Activated naive CD4-positive, alpha-beta T cell treated with Interleukin-2 at 50 U/mL for 16 hours (primary cell): ENCODE results near the gene IGF1R.

Experiments
- DNase-seq: peaks from one replicate; pipeline ENCODE4 v3.0.0-alpha.2; 2020

Gene IGF1R

DNA sequence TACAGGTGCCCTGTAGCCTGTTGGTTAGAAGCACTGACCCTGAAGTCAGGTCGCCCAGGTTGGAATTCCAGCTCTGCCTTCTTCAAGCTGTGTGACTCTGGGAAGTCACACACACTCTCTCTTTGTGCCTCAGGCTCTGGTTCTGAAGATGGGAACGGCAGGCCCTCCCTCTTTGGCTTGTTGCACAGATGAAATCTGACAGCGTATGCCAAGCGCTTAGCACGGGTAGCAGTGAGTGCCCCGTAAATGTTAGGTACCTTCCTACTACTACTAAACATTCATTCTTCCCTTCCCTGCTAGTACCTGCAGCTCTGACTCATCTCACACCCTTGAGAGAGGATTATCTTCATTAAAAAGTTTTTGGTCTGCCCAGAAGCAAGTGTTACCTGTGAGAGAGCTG is 220.2 kb downstream of the IGF1R start:
- DNase-seq, result no peak

DNA sequence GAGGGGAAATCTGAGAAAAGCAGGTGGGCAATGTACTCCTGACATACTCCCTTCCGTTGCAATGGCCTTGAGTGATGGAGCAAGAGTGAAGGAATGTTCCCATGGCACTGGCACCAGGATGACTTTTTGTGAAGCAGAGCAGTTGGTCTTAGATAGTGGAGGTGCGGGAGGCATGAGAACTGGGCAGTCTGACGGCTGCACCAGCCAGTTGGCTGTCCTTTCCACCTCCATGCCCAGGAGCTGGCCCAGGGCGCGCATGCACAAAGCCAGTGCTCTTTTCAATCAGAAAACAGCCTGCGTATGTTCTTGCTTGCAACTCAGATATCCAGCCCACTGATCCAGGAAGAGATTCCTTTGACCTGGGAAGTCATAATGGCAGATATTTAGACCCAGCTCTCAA is 222.4 kb downstream of the IGF1R start:
- DNase-seq, result no peak

DNA sequence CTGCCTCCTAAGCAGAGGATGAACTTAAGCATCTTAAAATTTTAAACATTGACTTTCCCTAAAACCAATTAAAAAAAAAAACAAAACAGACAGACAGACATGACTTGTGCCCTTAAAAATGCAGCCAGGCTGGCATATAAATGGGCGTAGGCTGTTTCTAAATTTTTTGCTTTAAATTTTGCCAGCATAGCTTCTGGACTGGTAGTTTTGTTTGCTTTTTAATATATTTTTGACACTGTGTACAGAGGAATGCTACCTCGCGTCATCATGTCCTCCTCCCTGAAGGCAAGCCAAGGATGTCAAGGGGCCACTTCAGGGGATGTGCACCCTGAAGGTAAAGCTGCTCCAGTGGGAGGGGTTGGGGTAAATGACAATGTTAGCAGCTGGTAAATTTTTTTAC is 224.4 kb downstream of the IGF1R start:
- DNase-seq, result no peak

DNA sequence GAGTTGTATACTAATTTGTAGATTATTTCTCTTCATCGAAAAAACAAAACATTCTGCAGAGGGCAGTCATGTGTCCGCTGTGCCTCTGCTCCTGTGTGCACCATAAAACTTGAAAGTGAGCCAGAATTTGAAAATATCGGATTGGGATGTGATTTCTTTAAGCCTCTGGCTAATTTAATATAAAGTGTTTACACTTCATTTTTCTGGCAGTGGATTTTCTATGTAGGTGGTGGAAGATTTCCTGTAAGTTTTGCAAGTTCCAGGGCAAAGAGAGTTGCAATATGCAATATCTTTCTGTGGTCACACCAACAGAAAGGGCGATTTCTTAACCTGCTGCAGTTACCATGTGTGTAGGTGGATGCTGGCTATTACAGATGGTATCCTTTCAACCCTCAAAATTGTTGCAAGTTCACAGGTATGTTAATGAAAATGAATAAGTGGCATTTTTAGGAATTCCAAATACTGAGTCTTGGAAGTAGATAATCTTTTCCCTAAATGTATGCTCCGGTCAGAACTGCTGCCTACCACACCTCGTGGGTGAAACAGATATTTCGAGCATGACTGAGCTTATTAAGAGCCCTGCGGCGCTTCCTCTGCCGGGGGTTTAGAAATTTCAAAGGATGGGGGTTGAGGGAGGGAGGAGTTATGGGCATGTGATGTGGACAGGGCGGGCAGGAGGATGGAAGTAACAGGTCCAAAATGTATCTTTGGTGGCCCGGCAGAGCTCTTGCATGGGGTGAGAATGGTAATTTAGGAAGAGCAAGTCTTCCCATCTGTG is 225.3 kb downstream of the IGF1R start:
- DNase-seq, result no peak

DNA sequence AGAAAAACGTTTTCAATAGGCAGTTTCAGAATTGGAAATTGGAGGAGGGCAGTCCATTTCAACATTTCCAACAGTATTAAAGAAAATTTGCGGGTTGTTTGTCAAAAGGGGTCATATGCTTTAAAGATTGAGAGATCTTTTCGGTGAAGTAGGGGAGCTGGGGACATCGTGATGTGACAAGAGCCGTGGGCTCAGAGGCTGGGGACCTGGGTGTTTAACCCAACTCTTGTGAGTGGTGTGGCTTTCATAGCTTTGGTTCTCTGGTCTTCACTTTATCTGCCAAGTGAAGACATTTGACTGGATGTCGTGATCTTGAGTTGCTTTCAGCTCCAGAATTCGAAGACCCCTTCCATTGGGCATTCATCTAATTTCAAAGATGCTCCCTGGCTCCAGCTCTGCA is 226.0 kb downstream of the IGF1R start:
- no peak for DNase-seq

DNA sequence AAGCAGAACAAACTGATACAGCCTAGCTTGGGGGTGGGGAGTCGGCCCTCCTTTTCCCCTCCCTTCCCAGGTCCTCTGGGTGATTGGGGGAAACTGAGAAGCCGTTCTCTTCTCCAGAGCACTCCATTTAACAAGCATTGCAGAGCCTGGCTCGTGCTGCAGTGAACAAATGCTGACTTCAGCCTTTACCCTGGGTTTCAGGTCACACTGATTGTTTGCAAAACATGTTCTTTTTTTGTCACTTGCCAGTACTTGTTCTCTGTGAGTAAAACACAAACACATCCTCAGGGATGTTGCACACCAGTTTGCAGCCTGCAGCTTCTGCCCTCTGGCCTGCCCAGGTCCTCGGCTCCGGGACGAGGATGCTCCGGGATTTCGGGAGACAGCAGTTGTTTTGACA is 226.4 kb downstream of the IGF1R start:
- no peak for DNase-seq

DNA sequence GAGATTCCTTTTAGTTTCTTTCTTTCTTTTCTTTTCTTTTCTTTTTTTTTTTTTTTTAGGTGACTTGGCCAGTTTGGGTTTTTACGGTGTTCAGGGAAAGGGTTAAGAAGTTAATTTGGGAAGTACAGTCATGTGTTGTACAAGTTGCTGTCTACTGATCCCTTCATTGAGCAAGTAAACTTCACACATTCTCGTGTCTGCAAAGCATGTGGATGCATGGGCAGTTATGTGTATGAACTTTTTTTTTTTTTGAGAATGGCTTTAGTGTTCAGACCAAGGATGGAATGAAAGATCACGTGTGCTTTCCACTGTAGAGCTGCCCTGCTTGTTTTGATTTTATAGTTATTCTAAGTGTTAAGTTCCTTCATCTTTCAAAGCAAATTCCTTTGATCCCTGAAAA is 227.0 kb downstream of the IGF1R start:
- no peak for DNase-seq

DNA sequence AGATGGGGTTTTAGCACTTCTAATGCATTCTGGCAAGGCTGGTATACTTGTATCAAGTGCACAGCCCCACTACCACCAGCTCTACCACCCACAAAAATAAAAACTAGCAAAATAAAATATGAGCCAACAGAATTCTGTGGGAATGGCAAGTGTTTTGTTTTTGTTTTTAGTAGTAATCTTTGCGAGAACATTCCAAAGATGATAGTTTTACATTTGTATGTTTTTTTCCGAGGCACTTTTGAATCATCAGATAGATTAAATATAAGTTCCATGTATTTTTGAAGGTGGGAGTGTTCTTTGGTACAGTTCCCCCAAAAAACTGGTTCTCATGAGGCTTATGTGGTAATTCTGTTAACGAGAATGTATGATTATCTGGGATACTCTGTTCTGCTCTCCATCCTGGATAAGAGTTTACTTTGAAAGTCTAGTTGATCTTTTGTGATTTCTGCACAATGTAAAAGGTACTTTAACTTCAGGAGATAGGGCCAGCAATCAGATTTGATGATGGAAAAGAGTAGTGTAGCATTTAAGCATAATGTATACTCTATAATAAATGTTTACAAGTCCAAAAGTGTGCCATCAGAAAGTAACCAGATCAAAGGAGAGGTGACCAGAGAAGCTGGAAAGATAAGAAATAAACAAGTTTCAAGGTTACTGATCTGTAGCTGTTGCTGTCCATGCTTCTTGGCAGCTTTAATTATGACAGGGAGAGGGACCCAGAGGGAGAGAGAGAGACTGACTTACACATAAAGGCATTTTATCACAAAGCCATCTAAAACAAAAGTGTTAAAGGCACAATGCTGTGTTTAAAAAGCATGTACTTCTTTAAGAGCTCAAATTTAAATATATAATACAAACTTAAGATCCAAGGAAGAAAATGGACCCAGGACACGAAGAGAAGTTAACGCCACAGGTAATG is 228.4 kb downstream of the IGF1R start:
- DNase-seq, result no peak

DNA sequence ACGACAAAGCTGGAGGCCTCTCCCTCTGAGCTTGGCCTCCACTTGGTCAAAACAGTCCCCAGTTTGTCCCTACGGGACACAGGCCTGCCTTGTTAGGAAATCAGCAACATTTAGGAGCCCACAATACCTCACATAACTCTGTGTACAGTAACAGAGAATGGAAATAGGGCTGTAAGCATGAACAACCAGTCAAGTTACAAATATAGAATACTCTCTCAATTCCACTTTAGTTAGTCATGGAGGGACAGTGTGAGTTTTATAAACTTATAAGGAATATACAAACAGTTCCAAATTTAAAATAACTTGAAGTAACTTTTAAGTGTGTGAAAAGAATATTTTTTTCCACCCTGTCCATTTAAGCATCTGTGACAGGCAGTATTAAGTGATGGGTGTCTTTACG is 229.8 kb downstream of the IGF1R start:
- DNase-seq, result no peak

DNA sequence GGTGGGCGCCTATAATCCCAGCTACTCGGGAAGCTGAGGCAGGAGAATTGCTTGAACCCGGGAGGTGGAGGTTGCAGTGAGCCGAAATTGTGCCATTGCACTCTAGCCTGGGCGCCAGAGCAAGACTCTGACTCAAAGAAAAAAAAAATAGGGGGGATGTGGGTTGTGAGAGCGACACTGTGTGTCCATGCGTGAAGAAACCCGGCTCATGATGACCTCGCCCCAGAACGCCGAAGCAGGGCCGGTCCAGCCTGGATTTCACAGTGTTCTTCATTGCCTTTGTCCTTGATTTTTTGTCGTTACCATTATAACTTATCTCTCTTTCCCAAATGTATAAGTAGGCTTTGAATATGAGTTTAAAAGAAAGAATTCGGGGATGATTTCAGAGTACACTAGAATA is 230.5 kb downstream of the IGF1R start:
- DNase-seq, result no peak

DNA sequence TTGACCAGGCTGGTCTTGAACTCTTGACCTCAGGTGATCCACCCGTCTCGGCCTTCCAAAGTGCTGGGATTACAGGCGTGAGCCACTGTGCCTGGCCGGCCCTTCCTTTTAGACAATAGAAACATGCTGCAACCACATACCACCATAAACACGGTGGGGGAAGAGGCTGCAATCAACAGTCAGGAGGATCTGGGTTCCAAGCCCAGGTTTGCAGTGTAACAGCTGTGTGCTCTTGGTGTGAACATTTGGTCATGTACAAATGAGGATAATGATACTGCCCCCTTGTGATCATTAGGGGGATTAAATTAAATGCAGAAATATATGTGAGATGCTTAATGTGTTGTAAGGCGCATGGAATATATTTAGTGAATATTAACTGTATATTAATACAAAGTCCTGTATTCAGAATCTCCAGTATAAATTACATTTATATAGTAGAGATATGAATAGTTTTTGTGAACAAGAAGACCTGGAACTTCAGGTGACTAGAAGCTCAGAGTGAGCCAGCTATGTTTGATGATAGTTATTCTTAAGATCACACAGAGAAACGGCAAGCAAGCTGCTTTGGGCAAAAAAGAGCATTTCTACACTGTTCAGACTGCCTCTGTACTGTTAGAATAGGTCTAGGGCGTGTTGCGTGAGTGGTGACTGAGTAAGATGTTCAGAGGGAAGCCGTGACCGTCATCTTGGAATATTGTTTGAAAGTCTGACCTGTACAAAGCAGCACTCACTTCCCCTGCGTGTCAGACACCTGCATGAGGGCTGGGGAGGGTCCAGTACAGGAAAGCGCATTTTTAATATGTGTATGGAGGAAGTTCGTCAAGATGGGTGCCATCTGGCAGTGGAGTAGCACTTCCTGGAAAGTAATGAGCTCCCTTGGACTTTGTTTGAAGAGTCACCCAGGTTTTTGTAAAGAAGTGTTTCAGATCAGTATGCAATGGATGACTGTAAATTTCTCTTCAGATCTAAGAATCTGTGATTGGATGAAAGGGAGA is 233.5 kb downstream of the IGF1R start:
- DNase-seq, result no peak

DNA sequence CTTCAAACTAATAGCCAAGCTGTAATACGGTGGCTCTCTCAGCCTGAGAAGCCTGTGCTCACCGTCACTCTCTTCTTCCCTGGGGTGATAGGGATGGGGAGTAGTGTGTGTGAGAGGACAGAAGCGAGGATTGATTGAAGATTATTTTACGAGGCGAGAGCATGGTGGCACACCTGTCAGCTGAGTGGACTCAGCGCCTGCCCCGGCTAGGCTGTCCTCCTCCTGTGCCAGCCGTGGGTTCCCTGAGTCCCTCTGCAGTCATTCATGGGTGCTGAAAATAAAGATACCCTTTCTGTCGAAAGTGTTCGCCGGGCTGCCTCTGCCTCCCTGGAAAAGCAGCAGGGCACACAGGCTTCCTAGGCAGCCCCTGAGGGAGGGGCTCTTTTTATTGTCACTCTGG is 235.1 kb downstream of the IGF1R start:
- no peak for DNase-seq

DNA sequence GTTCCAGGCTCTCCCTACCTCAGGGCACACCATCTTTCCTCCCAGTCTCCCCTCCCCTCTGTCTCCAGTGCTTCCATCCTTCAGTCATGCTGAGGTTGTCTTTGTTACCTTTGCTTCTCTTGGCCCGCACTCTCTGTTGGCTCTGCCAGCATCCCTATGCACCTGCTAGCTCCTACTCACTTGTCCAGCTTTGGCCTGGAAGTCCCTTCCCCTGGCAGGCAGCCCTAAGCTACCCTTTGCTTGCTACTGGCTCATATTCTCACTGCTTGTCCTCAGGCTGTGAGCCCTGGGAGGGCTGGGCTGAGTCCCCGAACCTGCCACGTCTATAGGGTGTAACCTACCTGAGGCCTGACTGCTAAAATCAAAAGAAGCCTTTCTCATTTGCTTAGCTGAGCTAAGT is 236.6 kb downstream of the IGF1R start:
- DNase-seq, result no peak

DNA sequence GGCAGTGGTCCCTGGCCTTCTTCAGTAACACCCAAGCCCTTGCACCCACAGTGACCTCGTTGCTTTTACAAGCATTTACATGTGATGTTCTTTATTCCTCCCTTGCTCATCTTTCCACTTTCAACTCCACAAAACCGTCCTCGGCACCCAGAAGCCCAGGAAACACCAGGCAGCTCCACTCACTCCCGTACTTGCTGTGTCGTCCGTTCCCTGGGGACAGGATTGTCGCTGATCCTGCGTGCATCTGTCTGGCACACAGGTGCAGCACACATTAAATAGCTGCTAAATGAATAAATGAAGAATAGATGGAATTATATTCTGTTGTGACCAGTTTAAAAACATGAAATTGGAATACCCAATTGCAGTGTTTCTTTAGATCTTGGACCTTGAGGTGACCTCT is 239.6 kb downstream of the IGF1R start:
- no peak for DNase-seq

DNA sequence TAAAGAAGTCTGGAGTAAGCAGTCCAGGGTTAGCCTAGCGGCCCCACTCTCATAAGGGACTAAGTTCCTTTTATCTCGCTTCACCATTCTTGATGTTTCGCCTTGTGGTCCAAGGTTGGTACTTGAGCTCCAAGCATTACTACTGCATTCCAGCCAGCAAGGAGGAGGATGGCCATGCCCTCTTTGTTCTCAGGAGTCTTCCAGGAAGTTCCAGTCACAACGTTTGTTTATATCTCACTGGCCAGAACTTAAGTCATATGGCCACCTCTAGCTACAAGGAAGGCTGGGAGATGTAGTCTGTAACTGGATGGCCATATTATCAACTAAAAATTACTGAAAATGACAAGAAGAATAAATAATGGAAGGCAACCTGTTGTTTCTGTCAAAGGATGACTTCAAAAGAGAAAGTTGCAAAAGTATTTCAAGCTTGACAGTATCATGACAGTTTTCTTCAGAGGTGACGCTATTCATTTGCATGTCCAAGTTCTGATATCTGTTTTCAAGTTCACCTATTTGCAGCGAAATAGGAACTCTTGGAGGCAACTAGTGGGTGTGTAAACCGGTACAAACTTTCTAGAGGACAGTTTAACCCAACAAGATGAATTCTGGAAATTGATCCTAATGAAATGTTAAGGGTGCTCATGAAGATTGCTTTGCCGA is 240.6 kb downstream of the IGF1R start:
- no peak for DNase-seq

DNA sequence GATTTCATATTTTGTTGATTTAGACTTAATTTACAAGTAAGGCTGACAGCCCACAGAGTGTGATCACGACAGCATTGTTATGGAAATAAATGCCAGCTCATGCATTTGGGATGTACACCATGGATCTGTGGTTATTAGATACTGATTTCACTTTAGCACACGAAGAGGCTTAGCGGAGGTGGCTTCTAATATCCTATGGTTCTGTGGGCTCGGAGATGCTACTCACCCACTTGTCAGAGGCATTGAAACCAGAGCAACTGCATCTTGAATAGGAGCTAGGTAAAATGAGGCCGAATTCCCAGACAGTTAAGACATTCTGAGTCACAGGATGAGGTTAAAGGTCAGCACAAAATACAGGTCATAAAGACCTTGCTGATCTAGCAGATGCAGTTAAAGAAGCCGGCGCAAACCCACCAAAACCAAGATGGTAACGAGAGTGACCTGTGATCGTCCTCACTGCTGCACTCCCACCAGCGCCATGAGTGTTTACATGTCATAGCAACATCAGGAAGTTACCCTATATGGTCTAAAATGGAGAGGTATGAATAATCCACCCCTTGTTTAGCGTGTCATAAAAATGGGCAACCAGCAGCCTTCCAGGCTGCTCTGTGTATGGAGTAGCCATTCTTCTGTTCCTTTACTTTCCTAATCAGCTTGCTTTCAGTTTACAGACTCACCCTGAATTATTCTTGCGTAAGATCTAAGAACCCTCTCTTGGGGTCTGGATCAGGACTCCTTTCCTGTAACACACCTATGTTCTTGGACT is 241.8 kb downstream of the IGF1R start:
- DNase-seq, result no peak

DNA sequence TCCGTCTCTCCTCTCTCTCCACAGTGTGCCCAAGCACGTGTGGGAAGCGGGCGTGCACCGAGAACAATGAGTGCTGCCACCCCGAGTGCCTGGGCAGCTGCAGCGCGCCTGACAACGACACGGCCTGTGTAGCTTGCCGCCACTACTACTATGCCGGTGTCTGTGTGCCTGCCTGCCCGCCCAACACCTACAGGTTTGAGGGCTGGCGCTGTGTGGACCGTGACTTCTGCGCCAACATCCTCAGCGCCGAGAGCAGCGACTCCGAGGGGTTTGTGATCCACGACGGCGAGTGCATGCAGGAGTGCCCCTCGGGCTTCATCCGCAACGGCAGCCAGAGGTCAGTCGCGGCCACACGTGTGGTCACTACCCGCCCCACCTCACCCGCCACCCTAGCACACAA is 243.0 kb downstream of the IGF1R start:
- DNase-seq, result no peak

DNA sequence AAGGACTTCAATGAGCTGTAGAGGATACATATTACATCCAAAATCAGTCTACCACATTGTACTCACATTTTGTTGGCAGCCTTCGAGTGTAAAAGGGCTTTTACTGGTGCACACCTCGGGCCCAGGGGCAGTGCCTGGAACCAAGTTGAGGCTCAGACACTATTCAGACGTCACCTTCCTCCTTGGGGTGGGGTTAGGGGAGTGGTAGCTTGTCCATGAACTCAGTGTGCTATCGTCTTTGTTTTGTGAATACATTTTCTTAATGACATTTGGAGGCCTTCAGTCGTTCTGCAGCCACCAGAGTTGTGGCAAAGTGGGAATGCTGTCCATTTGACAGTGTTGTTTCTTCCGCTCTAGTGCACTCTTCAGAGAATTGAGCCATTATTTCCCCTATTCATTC is 245.1 kb downstream of the IGF1R start:
- no peak for DNase-seq

DNA sequence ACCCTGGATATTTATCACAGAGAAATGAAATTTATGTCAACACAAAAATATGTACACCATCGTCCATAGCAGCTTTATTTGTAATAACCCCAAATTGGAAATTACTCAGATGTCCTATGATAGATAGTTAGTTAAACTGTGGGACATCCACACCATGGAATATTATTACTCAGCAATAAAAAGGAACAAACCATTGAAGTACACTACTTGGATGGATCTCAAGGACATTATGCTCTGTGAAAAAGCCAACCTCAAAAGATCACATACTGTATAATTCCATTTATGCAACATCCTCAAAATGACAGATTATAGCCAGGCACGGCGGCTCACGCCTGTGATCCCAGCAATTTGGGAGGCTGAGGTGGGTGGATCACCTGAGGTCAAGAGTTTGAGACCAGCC is 246.0 kb downstream of the IGF1R start:
- DNase-seq, result no peak

DNA sequence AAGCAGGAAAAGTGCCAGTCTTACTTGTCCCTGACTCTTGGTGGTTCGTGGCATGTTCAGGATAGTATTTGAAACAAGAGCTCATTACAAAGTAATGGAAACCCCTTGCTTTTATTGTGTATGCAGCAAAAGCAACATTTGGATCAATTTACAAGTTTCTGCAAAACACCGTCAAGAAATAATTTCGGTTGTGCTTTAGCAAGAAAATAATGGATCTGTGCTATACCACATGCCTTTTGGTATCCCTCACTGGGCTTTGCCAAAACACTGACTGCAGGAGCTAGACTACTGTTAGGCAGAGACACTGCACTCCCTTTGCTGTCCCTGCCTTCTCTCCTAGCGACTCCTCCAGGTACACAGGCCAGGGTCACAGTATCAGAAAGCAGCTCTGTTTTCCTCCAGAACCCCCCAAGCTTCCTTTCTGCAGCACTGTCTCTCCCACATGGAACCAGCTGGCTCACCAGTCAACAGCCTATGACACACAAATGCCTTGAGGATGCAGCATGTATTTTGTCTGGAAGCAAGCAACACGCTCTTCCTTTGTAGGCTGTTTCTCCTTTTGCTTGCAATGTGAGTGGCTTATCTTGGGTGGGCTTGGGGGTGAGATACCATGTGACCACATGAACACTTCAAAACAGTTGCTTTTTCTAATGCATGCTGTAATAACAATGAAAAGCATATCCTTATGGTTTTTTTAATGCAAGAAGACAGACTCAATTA is 247.8 kb downstream of the IGF1R start:
- no peak for DNase-seq
